ENCODE results near the gene LGALS7.

DNA sequence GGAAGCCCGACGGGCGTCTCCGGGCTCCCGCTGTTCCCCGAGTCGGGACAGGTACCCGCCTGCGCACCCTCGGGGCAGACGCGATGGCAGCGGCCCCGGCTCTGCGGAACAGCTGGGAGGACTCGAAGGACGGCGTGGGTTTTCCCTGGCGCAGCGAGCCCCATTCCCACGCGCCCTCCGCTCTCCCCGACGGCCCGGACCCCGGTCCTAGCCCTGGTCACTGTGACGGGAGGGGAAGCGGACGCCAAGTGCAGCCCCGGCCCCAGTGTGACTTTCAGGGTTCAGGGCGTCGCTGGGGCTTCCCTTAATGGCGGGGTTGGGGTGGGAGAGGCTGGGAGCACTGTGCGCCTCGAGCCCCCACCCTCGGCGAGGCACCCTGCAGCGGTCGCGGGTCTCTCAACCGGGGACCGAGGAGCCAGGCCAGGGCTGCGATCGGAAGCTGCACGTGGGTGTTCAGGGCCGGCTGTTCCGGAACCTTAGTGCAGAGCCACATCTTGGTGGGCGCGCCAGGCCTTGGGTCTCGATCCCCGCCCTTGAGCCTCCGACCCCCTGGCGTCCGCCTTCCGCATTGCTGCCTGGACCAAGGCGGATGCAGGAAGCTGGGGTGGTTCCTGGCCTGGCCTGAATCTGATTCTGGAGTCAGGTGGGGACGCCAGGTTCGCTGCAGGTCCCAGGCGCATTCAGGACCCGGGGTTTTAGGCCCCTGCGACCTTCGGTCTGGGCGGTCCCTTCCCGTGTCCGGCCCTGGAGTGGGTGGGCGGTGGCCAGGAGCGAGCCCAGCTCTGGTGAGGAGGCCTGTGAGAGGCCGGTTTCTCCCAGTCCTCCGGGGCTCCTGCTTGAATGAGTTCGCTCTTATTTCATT, 19.2 kb upstream of the LGALS7 start:
- TF ChIP-seq POLR2A (IDR thresholded peaks at IDR 0.05; ENCODE audit: low read depth, low read length): no peak
- TF ChIP-seq PML (IDR thresholded peaks at IDR 0.05; ENCODE audit: low read length): no peak
- TF ChIP-seq, protein P1, sequence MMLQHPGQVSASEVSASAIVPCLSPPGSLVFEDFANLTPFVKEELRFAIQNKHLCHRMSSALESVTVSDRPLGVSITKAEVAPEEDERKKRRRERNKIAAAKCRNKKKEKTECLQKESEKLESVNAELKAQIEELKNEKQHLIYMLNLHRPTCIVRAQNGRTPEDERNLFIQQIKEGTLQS (IDR thresholded peaks at IDR 0.05; ENCODE audit: borderline replicate concordance, extremely low read depth, low read depth, low read length): no peak
- TF ChIP-seq MYC (IDR thresholded peaks at IDR 0.05; ENCODE audit: insufficient read depth, insufficient read length, insufficient replicate concordance, low read length, severe bottlenecking): no peak
- no peak for TF ChIP-seq HDAC6 (IDR thresholded peaks at IDR 0.05; ENCODE audit: unreplicated experiment)
- TF ChIP-seq, protein P2, sequence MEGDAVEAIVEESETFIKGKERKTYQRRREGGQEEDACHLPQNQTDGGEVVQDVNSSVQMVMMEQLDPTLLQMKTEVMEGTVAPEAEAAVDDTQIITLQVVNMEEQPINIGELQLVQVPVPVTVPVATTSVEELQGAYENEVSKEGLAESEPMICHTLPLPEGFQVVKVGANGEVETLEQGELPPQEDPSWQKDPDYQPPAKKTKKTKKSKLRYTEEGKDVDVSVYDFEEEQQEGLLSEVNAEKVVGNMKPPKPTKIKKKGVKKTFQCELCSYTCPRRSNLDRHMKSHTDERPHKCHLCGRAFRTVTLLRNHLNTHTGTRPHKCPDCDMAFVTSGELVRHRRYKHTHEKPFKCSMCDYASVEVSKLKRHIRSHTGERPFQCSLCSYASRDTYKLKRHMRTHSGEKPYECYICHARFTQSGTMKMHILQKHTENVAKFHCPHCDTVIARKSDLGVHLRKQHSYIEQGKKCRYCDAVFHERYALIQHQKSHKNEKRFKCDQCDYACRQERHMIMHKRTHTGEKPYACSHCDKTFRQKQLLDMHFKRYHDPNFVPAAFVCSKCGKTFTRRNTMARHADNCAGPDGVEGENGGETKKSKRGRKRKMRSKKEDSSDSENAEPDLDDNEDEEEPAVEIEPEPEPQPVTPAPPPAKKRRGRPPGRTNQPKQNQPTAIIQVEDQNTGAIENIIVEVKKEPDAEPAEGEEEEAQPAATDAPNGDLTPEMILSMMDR (IDR thresholded peaks at IDR 0.05 in 2 of 3, conservative IDR thresholded peaks at IDR 0.05 in 1 of 3; ENCODE audit: control insufficient read depth in 2 of 3, extremely low read depth in 1 of 3, insufficient read depth in 1 of 3, low read depth in 3 of 3, low read length in 3 of 3): peak in 2 of 3 experiments; percentile 32 to 45; a peak in 3 of 6 replicates
- no peak for TF ChIP-seq POLR2AphosphoS2 (IDR thresholded peaks at IDR 0.05; ENCODE audit: low read depth, low read length)
